GM12891 (cell line): ENCODE measurements around the gene TENM3.

Experiments
- DNase-seq: peaks from one replicate; pipeline ENCODE4 v3.0.0; 2011; ENCODE audit warnings: low spot score; ENCODE audit not compliant: insufficient read length
- FAIRE-seq: peaks from 2 replicates; lab custom pipeline; 2011; peaks lifted over from hg19 to GRCh38; lab: Jason Lieb, UNC
- PAX5 ChIP-seq: IDR thresholded peaks from 2 replicates; pipeline ENCODE4 v1.6.1; 2011; ENCODE audit warnings: low read length, moderate library complexity, mild to moderate bottlenecking; ENCODE audit not compliant: insufficient read depth, severe bottlenecking
- POLR2A ChIP-seq: IDR thresholded peaks from 2 replicates; pipeline ENCODE4 v1.6.1; 2011; ENCODE audit warnings: low read depth, low read length, control low read depth
- POLR2AphosphoS5 ChIP-seq: IDR thresholded peaks from 2 replicates; pipeline ENCODE4 v1.6.1; 2011; ENCODE audit warnings: low read depth, low read length, control low read depth
- POU2F2 ChIP-seq: IDR thresholded peaks from 2 replicates; pipeline ENCODE4 v1.6.1; 2011; ENCODE audit warnings: low read depth, mild to moderate bottlenecking, control low read depth, low read length, moderate library complexity
- SPI1 ChIP-seq: IDR thresholded peaks from 2 replicates; pipeline ENCODE4 v1.6.1; 2011; ENCODE audit warnings: low read depth, low read length, control low read depth
- TAF1 ChIP-seq: IDR thresholded peaks from 2 replicates; pipeline ENCODE4 v1.6.1; 2011; ENCODE audit warnings: low read depth, low read length, control low read depth

TENM3 gene

GRCh38 chr4:182212211-182212761 is 30.9 kb upstream of the TENM3 start:
- DNase-seq: no peak
- TF ChIP-seq PAX5: no peak
- no peak for TF ChIP-seq POLR2A
- no peak for TF ChIP-seq SPI1
- no peak for TF ChIP-seq POU2F2
- no peak for TF ChIP-seq TAF1
- TF ChIP-seq POLR2AphosphoS5: no peak
- FAIRE-seq: no peak

- TF ChIP-seq TAF1: no peak
- TF ChIP-seq SPI1: no peak
- TF ChIP-seq POLR2A: no peak
- TF ChIP-seq POLR2AphosphoS5: no peak
- TF ChIP-seq PAX5: no peak
- TF ChIP-seq POU2F2: no peak
- DNase-seq: no peak
- FAIRE-seq: no peak
Observed at GRCh38 chr4:182213004-182213403, 30.2 kb upstream of the TENM3 start.

DNA sequence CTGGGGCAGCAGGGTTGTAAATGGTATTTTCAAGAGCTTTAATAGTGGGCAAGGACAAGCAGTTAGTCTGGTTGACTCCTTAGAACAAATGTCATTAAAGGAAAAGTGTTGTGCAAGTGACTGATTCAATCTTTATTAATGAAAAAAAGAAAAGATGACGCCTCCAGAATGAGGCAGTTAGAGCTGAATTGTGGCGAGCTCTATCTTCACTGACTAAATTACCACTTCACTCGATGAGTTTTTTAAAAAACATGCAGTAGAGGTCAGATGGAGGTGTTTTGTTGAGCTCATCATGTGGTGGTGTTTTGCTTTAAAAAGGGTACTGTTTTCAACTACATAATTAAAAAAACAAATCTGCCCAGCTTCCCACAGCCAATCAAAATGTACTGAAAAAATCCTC is 28.1 kb upstream of the TENM3 start:
- DNase-seq (no peak), FAIRE-seq (no peak)
- TF ChIP-seq SPI1 (no peak), POU2F2 (no peak), TAF1 (no peak), PAX5 (no peak), POLR2A (no peak), POLR2AphosphoS5 (no peak)

DNA sequence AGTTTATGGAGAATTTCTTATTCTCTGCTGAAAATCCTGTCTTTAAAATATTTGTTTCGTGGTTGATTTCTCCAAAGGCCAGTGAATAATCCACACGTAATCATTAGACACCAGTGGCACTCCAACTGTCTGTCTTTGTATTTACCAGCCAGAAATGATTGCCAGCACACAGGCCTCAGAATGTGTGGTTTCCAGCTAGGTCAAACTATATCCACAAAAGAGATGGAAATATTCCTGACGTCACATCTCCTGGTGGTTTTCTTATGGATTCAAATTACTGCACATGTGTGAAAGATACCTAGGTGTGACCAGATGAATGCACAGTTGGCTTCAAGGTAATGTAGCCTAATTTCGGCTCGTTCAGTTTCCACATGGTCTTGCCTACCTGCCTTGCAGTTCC is 27.2 kb upstream of the TENM3 start:
- no peak for DNase-seq
- no peak for FAIRE-seq
- TF ChIP-seq PAX5: no peak
- no peak for TF ChIP-seq SPI1
- no peak for TF ChIP-seq POLR2AphosphoS5
- no peak for TF ChIP-seq POLR2A
- TF ChIP-seq POU2F2: no peak
- TF ChIP-seq TAF1: no peak

DNA sequence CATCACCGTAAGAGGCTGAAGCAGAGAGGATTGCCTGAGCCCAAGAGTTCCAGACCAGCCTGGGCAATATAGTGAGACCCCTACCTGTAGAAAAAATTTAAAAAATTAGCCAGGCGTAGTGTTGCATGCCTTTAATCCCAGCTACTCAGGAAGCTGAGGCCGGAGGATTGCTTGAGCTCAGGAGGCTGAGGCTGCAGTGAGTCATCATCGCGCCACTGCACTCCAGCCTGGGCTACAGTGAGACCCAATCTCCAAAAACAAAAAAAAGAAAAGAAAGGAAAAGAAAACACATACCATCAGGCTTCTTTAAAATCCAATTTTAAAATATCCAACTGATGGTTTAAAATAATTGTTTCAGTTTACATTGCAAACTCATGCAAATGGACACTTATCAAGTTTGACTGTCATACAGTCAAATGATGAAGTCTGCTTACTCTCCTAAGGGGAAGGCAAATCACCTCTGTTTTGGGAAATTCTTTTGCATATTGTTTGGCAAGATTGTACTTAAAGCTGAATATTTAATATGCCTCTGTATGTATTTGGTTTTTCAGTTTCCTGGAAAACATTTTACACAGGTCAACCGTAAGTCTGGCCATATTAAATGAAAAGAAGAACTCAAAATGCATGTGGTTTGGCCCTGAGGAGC is 23.7 kb upstream of the TENM3 start:
- no peak for FAIRE-seq
- TF ChIP-seq POLR2AphosphoS5 (no peak), POU2F2 (no peak), PAX5 (no peak), SPI1 (no peak), POLR2A (no peak), TAF1 (no peak)
- DNase-seq: no peak

DNA sequence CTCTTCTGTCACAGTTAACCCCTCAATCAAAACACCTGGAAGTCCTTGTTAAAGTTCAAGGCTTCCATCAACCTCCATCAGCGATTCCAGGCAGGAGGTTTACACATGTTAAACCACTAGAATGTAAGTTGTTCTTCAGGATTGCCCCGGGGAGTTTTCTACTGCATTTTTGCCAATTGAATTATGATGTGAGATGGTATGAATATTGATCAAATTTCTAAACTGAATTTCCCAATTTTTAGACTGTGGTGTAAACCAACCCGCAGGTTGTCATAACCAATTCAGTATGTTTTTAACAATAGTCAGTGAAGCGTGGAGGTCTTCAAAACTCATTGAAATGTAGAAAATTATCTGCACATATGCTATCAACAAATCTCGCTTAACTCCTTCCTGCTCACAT is 21.2 kb upstream of the TENM3 start:
- DNase-seq (no peak), FAIRE-seq (no peak)
- TF ChIP-seq SPI1: no peak
- no peak for TF ChIP-seq PAX5
- no peak for TF ChIP-seq POU2F2
- TF ChIP-seq POLR2A: no peak
- no peak for TF ChIP-seq TAF1
- TF ChIP-seq POLR2AphosphoS5: no peak

DNA sequence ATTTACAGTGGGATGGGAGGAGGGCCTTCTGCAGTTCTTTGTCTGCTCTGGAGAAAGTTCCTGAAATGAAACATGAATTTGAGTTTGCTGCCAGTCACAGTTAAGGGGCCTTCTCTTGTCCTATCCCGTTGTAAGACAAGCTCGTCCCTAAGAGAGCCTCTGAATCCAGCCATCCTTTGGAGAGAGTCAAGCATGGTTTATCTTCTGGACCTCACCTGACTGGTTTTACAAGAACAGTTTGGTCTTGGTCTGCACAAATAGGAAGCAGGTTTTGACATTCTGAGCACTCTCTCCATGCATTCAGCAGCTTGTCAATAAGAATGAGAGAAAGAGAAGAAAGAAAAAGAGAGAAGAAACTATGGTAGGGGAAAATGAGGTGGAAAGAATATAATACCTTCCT is 20.4 kb upstream of the TENM3 start:
- TF ChIP-seq SPI1: no peak
- TF ChIP-seq POLR2A: no peak
- no peak for TF ChIP-seq TAF1
- TF ChIP-seq POU2F2: no peak
- TF ChIP-seq POLR2AphosphoS5: no peak
- TF ChIP-seq PAX5: no peak
- DNase-seq: no peak
- no peak for FAIRE-seq

- FAIRE-seq (no peak), DNase-seq (no peak)
- TF ChIP-seq POLR2AphosphoS5: no peak
- no peak for TF ChIP-seq POU2F2
- no peak for TF ChIP-seq POLR2A
- no peak for TF ChIP-seq TAF1
- no peak for TF ChIP-seq SPI1
- TF ChIP-seq PAX5: no peak
Observed at GRCh38 chr4:182223708-182224107, 19.5 kb upstream of the TENM3 start.

- TF ChIP-seq SPI1 (no peak), POLR2AphosphoS5 (no peak), PAX5 (no peak), TAF1 (no peak), POU2F2 (no peak), POLR2A (no peak)
- FAIRE-seq: no peak
- no peak for DNase-seq
Observed at GRCh38 chr4:182224192-182224850, 18.9 kb upstream of the TENM3 start.
